Measurements from ENCODE around the gene IL27RA. TPM values are rescaled to one million over a fixed set of nuclear protein-coding genes. Genes with fewer than 3 reads are reported as not detected.

The IL27RA gene
- total RNA-seq, 1 experiment from 2014 or later, result 7.0 TPM

GRCh38 chr19:14056741-14057356, 25.3 kb downstream of the IL27RA start:
- Mint-ChIP-seq H3K27ac (ENCODE audit: unreplicated experiment) (no peak overlapping the region), H3K4me1 (ENCODE audit: low read depth, unreplicated experiment) (no peaks in the 10 kb centered on the region), H3K4me3 (ENCODE audit: low read depth, unreplicated experiment) (no peak overlapping the region), H3K27me3 (ENCODE audit: unreplicated experiment) (no peaks in the 10 kb centered on the region), H3K9me3 (ENCODE audit: low read depth, unreplicated experiment) (no peaks in the 10 kb centered on the region), H3K36me3 (ENCODE audit: insufficient read depth, unreplicated experiment) (peaks cover 32% of the 10 kb centered on the region)
- CTCF ChIA-PET, result interaction anchor here (0.6 kb wide), 1 partner anchor 24 kb away, joined by 3 read pairs; no protein-coding TSS in a partner anchor
- intact Hi-C loops (cut with micrococcal nuclease; ENCODE audit: unreplicated experiment), result no loop called here
- no peak for DNase-seq
- BruUV-seq (replicated peaks), result no TSS peak
- TF ChIP-seq CTCF (IDR thresholded peaks at IDR 0.05; ENCODE audit: unreplicated experiment), result no peak

GRCh38 chr19:14058182-14059092, 26.9 kb downstream of the IL27RA start:
- no peak overlapping the region for H3K27ac Mint-ChIP-seq (ENCODE audit: unreplicated experiment)
- no TSS peak for BruUV-seq (replicated peaks)
- no peaks in the 10 kb centered on the region for H3K9me3 Mint-ChIP-seq (ENCODE audit: low read depth, unreplicated experiment)
- intact Hi-C loops (cut with micrococcal nuclease; ENCODE audit: unreplicated experiment), result no loop called here
- no peak overlapping the region for H3K4me3 Mint-ChIP-seq (ENCODE audit: low read depth, unreplicated experiment)
- H3K36me3 Mint-ChIP-seq (ENCODE audit: insufficient read depth, unreplicated experiment), result peaks cover 29% of the 10 kb centered on the region
- CTCF ChIA-PET, result no interaction called here
- H3K27me3 Mint-ChIP-seq (ENCODE audit: unreplicated experiment), result no peaks in the 10 kb centered on the region
- no peaks in the 10 kb centered on the region for H3K4me1 Mint-ChIP-seq (ENCODE audit: low read depth, unreplicated experiment)
- DNase-seq, result no peak
- TF ChIP-seq CTCF (IDR thresholded peaks at IDR 0.05; ENCODE audit: unreplicated experiment), result no peak

- no peak overlapping the region for H3K27ac Mint-ChIP-seq (ENCODE audit: unreplicated experiment)
- H3K4me1 Mint-ChIP-seq (ENCODE audit: low read depth, unreplicated experiment), result no peaks in the 10 kb centered on the region
These were observed 27.5 kb downstream of the IL27RA start for GRCh38 chr19:14059093-14059480.

More at GRCh38 chr19:14059093-14059480, 27.5 kb downstream of the IL27RA start:
- H3K27me3 Mint-ChIP-seq (ENCODE audit: unreplicated experiment), result no peaks in the 10 kb centered on the region
- CTCF ChIA-PET, result interaction anchor here (0.9 kb wide), 1 partner anchor 13 kb away, joined by 7 read pairs; no protein-coding TSS in a partner anchor
- no peaks in the 10 kb centered on the region for H3K9me3 Mint-ChIP-seq (ENCODE audit: low read depth, unreplicated experiment)
- no peak for TF ChIP-seq CTCF (IDR thresholded peaks at IDR 0.05; ENCODE audit: unreplicated experiment)
- BruUV-seq (replicated peaks), result no TSS peak
- H3K36me3 Mint-ChIP-seq (ENCODE audit: insufficient read depth, unreplicated experiment), result peaks cover 29% of the 10 kb centered on the region
- intact Hi-C loops (cut with micrococcal nuclease; ENCODE audit: unreplicated experiment), result no loop called here
- H3K4me3 Mint-ChIP-seq (ENCODE audit: low read depth, unreplicated experiment), result no peak overlapping the region
- no peak for DNase-seq

Measured in Calu3 (cell line).